Endodermal cell (in vitro differentiated cells): ENCODE results near the gene CCT6B. TPM values are rescaled to one million over a fixed set of nuclear protein-coding genes. Genes with fewer than 3 reads are reported as not detected.

Experiments used
- DNase-seq: peaks from one replicate; pipeline ENCODE4 v3.0.0-alpha.2; 2017
- H3K27ac ChIP-seq: 2 replicates; pipeline ENCODE4 v1.5.1; 2013; ENCODE audit warnings: mild to moderate bottlenecking, low read depth, low read length, moderate library complexity
- H3K27me3 ChIP-seq: 2 replicates; pipeline ENCODE4 v1.6.1; 2013; ENCODE audit warnings: mild to moderate bottlenecking, low read length, moderate library complexity; ENCODE audit not compliant: insufficient read depth, control insufficient read depth, poor library complexity, severe bottlenecking
- H3K36me3 ChIP-seq: 2 replicates; pipeline ENCODE4 v1.7.0; 2013; ENCODE audit warnings: mild to moderate bottlenecking, low read length, moderate library complexity; ENCODE audit not compliant: control insufficient read depth, insufficient read depth
- H3K4me1 ChIP-seq: one replicate; pipeline ENCODE4 v1.7.0; 2013; ENCODE audit warnings: low read length; ENCODE audit not compliant: control insufficient read depth, insufficient read depth
- H3K4me3 ChIP-seq: 2 replicates; pipeline ENCODE4 v1.5.1; 2013; ENCODE audit warnings: mild to moderate bottlenecking, low read length, moderate library complexity
- H3K9ac ChIP-seq: 2 replicates; pipeline ENCODE4 v1.6.1; 2013; ENCODE audit warnings: mild to moderate bottlenecking, low read length, moderate library complexity; ENCODE audit not compliant: poor library complexity, severe bottlenecking; ENCODE audit errors: extremely low read depth
- H3K9me3 ChIP-seq: 2 replicates; pipeline ENCODE4 v1.6.1; 2013; ENCODE audit warnings: mild to moderate bottlenecking, low read length, moderate library complexity; ENCODE audit not compliant: control insufficient read depth
- H3K27ac Mint-ChIP-seq: 2 replicates; pipeline ENCODE4 v1.8.0; 2020; ENCODE audit warnings: mixed read lengths
- H3K27me3 Mint-ChIP-seq: 2 replicates; pipeline ENCODE4 v1.8.0; 2021; ENCODE audit warnings: mild to moderate bottlenecking, mixed read lengths; ENCODE audit not compliant: insufficient read depth
- H3K36me3 Mint-ChIP-seq: 2 replicates; pipeline ENCODE4 v1.8.0; 2020; ENCODE audit warnings: low read depth, mixed read lengths
- H3K4me1 Mint-ChIP-seq: 2 replicates; pipeline ENCODE4 v1.8.0; 2020; ENCODE audit warnings: mixed read lengths
- H3K4me3 Mint-ChIP-seq: 2 replicates; pipeline ENCODE4 v1.8.0; 2020; ENCODE audit warnings: mild to moderate bottlenecking, moderate library complexity, mixed read lengths
- H3K9me3 Mint-ChIP-seq: 2 replicates; pipeline ENCODE4 v1.8.0; 2020; ENCODE audit warnings: mild to moderate bottlenecking, mixed read lengths
- WGBS, 2 experiments: methylation state at CpG; one replicate each; pipeline versions ENCODE4 v1.1.5 to v1.1.7; 2013; ENCODE audit warnings: missing lambda C conversion rate in 2 of 2, mixed read lengths in 1 of 2; ENCODE audit not compliant: insufficient coverage in 1 of 2, insufficient read length in 1 of 2; 5-methylcytosine and 5-hydroxymethylcytosine counted together
- total RNA-seq, 2 donors: library from RNA; stranded (reverse); fragmentation: NEBNext Ultra II Directional in 1 of 2; extraction: Animal tissue kit (Norgen Biotek cat#: 25700) in 1 of 2; gene quantifications; 2 replicates in 1 of 2; 3 replicates in 1 of 2; pipeline ENCODE4 v1.2.1, GENCODE V29; 2021
- TF ChIP-seq, protein P1 (sequence below): fragments of 200-600 bp; sonication (generic); conservative IDR thresholded peaks from 2 replicates; pipeline ENCODE4 v1.5.0; 2021; ENCODE audit warnings: antibody characterized with exemption, mild to moderate bottlenecking

Gene CCT6B
- total RNA-seq, 2 donors from 2014 or later: 0.88 to 2.8 TPM

DNA sequence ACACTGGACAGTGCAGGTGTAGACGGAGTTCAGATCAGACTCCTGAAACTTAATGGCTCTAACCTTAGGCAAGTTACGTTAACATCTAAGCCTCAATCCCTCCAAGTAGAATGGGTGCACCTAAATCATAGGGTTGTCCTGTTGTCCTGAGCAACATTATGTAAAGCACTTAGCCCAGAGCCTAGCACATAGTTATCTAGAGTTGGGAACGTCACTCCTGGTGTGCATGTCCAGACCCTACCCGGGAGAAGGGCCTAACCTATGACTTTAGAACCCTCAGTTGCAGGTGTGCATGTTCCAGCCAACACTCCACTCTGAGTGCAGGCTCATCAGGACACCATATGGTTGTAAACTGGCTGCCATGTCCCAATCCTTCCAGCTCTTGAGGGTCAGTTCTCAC is 45.1 kb upstream of the CCT6B start:
- peaks cover 79% of the 10 kb centered on the region for H3K36me3 ChIP-seq
- no peak overlapping the region for H3K27ac ChIP-seq
- no peak overlapping the region for H3K9ac ChIP-seq
- H3K27me3 Mint-ChIP-seq: no peaks in the 10 kb centered on the region
- H3K4me1 Mint-ChIP-seq: peaks cover 7% of the 10 kb centered on the region
- no peaks in the 10 kb centered on the region for H3K9me3 Mint-ChIP-seq
- H3K27me3 ChIP-seq: no peaks in the 10 kb centered on the region
- H3K9me3 ChIP-seq: no peaks in the 10 kb centered on the region
- H3K4me1 ChIP-seq: no peaks in the 10 kb centered on the region
- no peak overlapping the region for H3K4me3 Mint-ChIP-seq
- no peak overlapping the region for H3K27ac Mint-ChIP-seq
- no peak overlapping the region for H3K4me3 ChIP-seq
- no peak for DNase-seq
- TF ChIP-seq, protein P1, sequence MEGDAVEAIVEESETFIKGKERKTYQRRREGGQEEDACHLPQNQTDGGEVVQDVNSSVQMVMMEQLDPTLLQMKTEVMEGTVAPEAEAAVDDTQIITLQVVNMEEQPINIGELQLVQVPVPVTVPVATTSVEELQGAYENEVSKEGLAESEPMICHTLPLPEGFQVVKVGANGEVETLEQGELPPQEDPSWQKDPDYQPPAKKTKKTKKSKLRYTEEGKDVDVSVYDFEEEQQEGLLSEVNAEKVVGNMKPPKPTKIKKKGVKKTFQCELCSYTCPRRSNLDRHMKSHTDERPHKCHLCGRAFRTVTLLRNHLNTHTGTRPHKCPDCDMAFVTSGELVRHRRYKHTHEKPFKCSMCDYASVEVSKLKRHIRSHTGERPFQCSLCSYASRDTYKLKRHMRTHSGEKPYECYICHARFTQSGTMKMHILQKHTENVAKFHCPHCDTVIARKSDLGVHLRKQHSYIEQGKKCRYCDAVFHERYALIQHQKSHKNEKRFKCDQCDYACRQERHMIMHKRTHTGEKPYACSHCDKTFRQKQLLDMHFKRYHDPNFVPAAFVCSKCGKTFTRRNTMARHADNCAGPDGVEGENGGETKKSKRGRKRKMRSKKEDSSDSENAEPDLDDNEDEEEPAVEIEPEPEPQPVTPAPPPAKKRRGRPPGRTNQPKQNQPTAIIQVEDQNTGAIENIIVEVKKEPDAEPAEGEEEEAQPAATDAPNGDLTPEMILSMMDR: no peak
- peaks cover 84% of the 10 kb centered on the region for H3K36me3 Mint-ChIP-seq
- 89 to 96% methylated on average over 4 of the region's 4 CpGs for WGBS, 2 experiments

DNA sequence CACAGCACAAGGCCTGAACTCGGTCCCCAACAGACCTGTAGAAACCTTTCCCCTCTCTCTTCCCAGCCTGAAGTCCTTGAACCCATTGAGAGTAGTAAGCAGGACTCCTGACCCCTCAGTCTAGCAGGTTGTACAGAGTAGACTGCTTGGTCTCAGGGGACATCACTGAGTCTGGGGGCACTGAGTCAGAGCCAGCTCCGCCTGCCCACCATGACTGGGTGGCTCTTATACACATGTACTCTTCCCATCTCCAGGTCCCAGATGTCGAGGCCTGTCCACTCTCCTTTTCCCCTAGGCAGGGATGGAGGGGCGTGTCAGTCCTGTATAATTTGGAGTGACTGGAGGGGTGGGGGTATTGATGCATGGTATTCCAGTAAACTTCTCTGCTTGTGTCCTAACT is 42.5 kb upstream of the CCT6B start:
- no peaks in the 10 kb centered on the region for H3K27me3 ChIP-seq
- peaks cover 78% of the 10 kb centered on the region for H3K36me3 ChIP-seq
- no peaks in the 10 kb centered on the region for H3K4me1 ChIP-seq
- Mint-ChIP-seq H3K27ac (peak overlapping the region; percentile 74), H3K27me3 (no peaks in the 10 kb centered on the region), H3K4me1 (no peaks in the 10 kb centered on the region), H3K36me3 (peaks cover 83% of the 10 kb centered on the region), H3K4me3 (no peak overlapping the region), H3K9me3 (no peaks in the 10 kb centered on the region)
- DNase-seq: no peak
- WGBS, 2 experiments: 97% methylated on average over 3 of the region's 4 CpGs; no CpG with 5 or more reads in 1 of the 2 experiments
- no peak overlapping the region for H3K9ac ChIP-seq
- no peak overlapping the region for H3K4me3 ChIP-seq
- H3K27ac ChIP-seq: no peak overlapping the region
- no peaks in the 10 kb centered on the region for H3K9me3 ChIP-seq
- TF ChIP-seq, protein P1: no peak

DNA sequence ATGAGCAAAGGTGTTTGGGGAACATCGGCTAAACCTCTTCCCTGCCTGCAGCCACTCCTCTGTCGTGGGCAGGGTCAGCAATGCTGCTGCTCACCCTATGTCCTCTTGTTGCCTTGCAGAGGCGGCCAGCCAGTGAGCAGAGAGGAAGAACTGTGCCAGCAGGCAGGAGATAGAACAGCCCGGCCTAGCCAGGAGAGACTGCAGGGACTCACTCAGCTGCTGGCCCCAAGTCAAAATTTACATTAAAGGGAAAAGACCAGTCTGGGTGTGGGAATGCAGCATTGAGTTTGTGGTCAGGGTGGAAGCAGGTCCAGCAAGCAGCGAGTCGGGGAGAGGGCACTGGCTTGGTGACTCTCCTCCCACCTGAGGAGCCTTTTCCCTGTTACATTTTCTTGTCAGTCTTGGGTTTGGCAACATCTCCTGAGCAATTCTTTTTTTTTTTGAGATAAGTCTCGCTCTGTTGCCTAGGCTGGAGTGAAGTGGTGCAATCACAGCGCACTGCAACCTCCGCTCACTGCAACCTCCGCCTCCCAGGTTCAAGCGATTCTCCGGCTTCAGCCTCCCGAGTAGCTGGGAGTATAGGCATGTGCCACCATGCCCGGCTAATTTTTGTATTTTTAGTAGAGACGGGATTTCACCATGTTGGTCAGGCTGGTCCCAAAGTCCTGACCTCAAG is 41.8 kb upstream of the CCT6B start:
- no peak for DNase-seq
- Mint-ChIP-seq H3K36me3 (peaks cover 84% of the 10 kb centered on the region), H3K9me3 (no peaks in the 10 kb centered on the region), H3K4me1 (no peaks in the 10 kb centered on the region), H3K27me3 (no peaks in the 10 kb centered on the region), H3K4me3 (no peak overlapping the region), H3K27ac (peak overlapping the region; percentile 74)
- WGBS, 2 experiments: 93 to 96% methylated on average over 9 to 15 of the region's 15 CpGs
- TF ChIP-seq, protein P1: no peak
- Histone ChIP-seq H3K27ac (no peak overlapping the region), H3K4me3 (no peak overlapping the region), H3K27me3 (no peaks in the 10 kb centered on the region), H3K9ac (no peak overlapping the region), H3K9me3 (no peaks in the 10 kb centered on the region), H3K36me3 (peaks cover 81% of the 10 kb centered on the region), H3K4me1 (no peaks in the 10 kb centered on the region)
